SU-DHL-6 (cell line): ENCODE results near the gene ARHGEF28.

Experiments
- CTCF ChIP-seq: fragments of 200-600 bp; sonication (generic); IDR thresholded peaks from one replicate; pipeline ENCODE4 v1.5.1; 2017; ENCODE audit warnings: antibody characterized with exemption, mild to moderate bottlenecking, low read length, moderate library complexity; ENCODE audit not compliant: insufficient read depth, poor library complexity, severe bottlenecking
- EZH2phosphoT487 ChIP-seq: fragments of 200-600 bp; sonication (generic), shearing (Covaris generic); conservative IDR thresholded peaks from 2 replicates; pipeline ENCODE4 v1.6.1; 2018; ENCODE audit warnings: mild to moderate bottlenecking, antibody characterized with exemption, low read length, moderate library complexity, mixed read lengths

GRCh38 chr5:73921741-73922140 is 295.7 kb downstream of the ARHGEF28 start:
- TF ChIP-seq CTCF (no peak), EZH2phosphoT487 (no peak)
